Body of pancreas (tissue), 4 donors: ENCODE measurements around the gene COX6B2. TPM values are rescaled to one million over a fixed set of nuclear protein-coding genes. Genes with fewer than 3 reads are reported as not detected.

Experiments used
- ATAC-seq: fragments of 150-250 bp; one replicate; pipeline ENCODE4 v1.9.1; 2016
- DNase-seq, 4 donors: peaks; one replicate each; pipeline ENCODE4 v3.0.0-alpha.2; 2019
- H3K27ac ChIP-seq, 4 donors: fragments of 200-600 bp; sonication (generic); 1 replicate in 3 of 4; 2 replicates in 1 of 4; pipeline versions ENCODE4 v1.5.1 to v1.6.1; 2016 to 2019; ENCODE audit warnings: mild to moderate bottlenecking in 1 of 4, mixed read lengths in 1 of 4, moderate library complexity in 1 of 4
- H3K27me3 ChIP-seq, 2 donors: fragments of 200-600 bp; sonication (generic); one replicate each; pipeline ENCODE4 v1.6.0; 2016; ENCODE audit warnings: mild to moderate bottlenecking in 1 of 2
- H3K36me3 ChIP-seq, 2 donors: fragments of 200-600 bp; sonication (generic); replicated peaks in 1 of 2; 2 replicates each; pipeline ENCODE4 v1.5.1; 2016; ENCODE audit warnings: low read depth in 2 of 2; ENCODE audit not compliant: insufficient read depth in 1 of 2
- H3K4me1 ChIP-seq: fragments of 200-600 bp; sonication (generic); one replicate; pipeline ENCODE4 v1.6.0; 2016
- H3K4me3 ChIP-seq, 2 donors: fragments of 200-600 bp; sonication (generic); 1 replicate in 1 of 2; 2 replicates in 1 of 2; pipeline ENCODE4 v1.5.1; 2016 to 2019
- H3K9me3 ChIP-seq, 3 donors: fragments of 200-600 bp; sonication (generic); 1 replicate in 2 of 3; 2 replicates in 1 of 3; pipeline ENCODE4 v1.5.1; 2016
- CTCF ChIP-seq, 7 experiments: fragments of 450-650 bp in 4 of 7; fragments of 200-600 bp in 3 of 7; sonication (generic) in 3 of 7; IDR thresholded peaks; one replicate each; pipeline ENCODE4 v1.5.1; 2016 to 2019; ENCODE audit warnings: antibody characterized with exemption in 7 of 7
- POLR2A ChIP-seq, 3 donors: fragments of 450-650 bp; IDR thresholded peaks; one replicate each; pipeline ENCODE4 v1.6.1; 2016; ENCODE audit warnings: antibody characterized with exemption in 3 of 3, mild to moderate bottlenecking in 2 of 3
- WGBS, 2 donors: methylation state at CpG; one replicate each; pipeline ENCODE4 v1.1.5; 2017; 5-methylcytosine and 5-hydroxymethylcytosine counted together
- intact Hi-C: fragments of 100-400 bp; cut with DNase I; formaldehyde crosslinking; loops from one replicate; pipeline ENCODE4 v1.15.1; 2023
- total RNA-seq, 2 donors: library from RNA; depleted of rRNA; stranded (reverse); fragments of >200 nt; gene quantifications; one replicate each; pipeline ENCODE4 v1.1.0, GENCODE V29; 2016

Gene COX6B2
- total RNA-seq, 2 donors from 2014 or later, result 1.6 TPM; not detected in 1

- no peaks in the 10 kb centered on the region for H3K9me3 ChIP-seq
- H3K27ac ChIP-seq, result no peak overlapping the region
- no peaks in the 10 kb centered on the region for H3K36me3 ChIP-seq
- H3K4me3 ChIP-seq, result peak overlapping the region in 1 of 2 donors; percentile 5
- TF ChIP-seq CTCF (IDR thresholded peaks at IDR 0.05) (no peak), POLR2A (IDR thresholded peaks at IDR 0.05) (no peak)
- H3K4me1 ChIP-seq, result peaks cover 20% of the 10 kb centered on the region
- peaks cover 0 to 20% of the 10 kb centered on the region in 2 donors for H3K27me3 ChIP-seq
- intact Hi-C loops, result no loop called here
- 2 to 3% methylated on average over 16 to 52 of the region's 72 CpGs for WGBS, 2 donors
- ATAC-seq (peak; percentile 83), DNase-seq (peak; percentile 67 to 75 (median 70))
Observed at GRCh38 chr19:55353803-55354697, 469 bp downstream of the COX6B2 start.

- ATAC-seq, result no peak
- Histone ChIP-seq H3K27me3 (peaks cover 0 to 20% of the 10 kb centered on the region in 2 donors), H3K9me3 (no peaks in the 10 kb centered on the region), H3K4me3 (peak overlapping the region in 1 of 2 donors; percentile 5), H3K4me1 (peaks cover 20% of the 10 kb centered on the region), H3K27ac (no peak overlapping the region), H3K36me3 (no peaks in the 10 kb centered on the region)
- TF ChIP-seq POLR2A (IDR thresholded peaks at IDR 0.05) (no peak), CTCF (IDR thresholded peaks at IDR 0.05) (no peak)
- WGBS, 2 donors, result 1 to 8% methylated on average over 15 to 24 of the region's 24 CpGs
- DNase-seq, result no peak
- intact Hi-C loops, result no loop called here
Observed at GRCh38 chr19:55353356-55353802, 1.1 kb downstream of the COX6B2 start.

- no peak for ATAC-seq
Observed at GRCh38 chr19:55352549-55353145, 1.9 kb downstream of the COX6B2 start.

GRCh38 chr19:55352040-55352439 is 2.5 kb downstream of the COX6B2 start:
- peaks cover 0 to 20% of the 10 kb centered on the region in 2 donors for H3K27me3 ChIP-seq
- no peak overlapping the region for H3K27ac ChIP-seq
- no peak overlapping the region for H3K4me3 ChIP-seq
- H3K9me3 ChIP-seq, result no peaks in the 10 kb centered on the region
- no peak for TF ChIP-seq POLR2A (IDR thresholded peaks at IDR 0.05)
- TF ChIP-seq CTCF (IDR thresholded peaks at IDR 0.05), result no peak
- 58 to 63% methylated on average over 6 of the region's 6 CpGs for WGBS, 2 donors
- intact Hi-C loops, result no loop called here
- H3K36me3 ChIP-seq, result peaks cover 0 to 1% of the 10 kb centered on the region in 2 donors
- H3K4me1 ChIP-seq, result peaks cover 20% of the 10 kb centered on the region
- no peak for DNase-seq
- ATAC-seq, result no peak

More at GRCh38 chr19:55352549-55353145, 1.9 kb downstream of the COX6B2 start:
- no peak for DNase-seq
- no peak overlapping the region for H3K4me3 ChIP-seq
- 47 to 65% methylated on average over 16 to 25 of the region's 25 CpGs for WGBS, 2 donors
- H3K27me3 ChIP-seq, result peaks cover 0 to 20% of the 10 kb centered on the region in 2 donors
- intact Hi-C loops, result no loop called here
- H3K36me3 ChIP-seq, result no peaks in the 10 kb centered on the region
- no peak overlapping the region for H3K27ac ChIP-seq
- peaks cover 20% of the 10 kb centered on the region for H3K4me1 ChIP-seq
- H3K9me3 ChIP-seq, result no peaks in the 10 kb centered on the region
- no peak for TF ChIP-seq CTCF (IDR thresholded peaks at IDR 0.05)
- no peak for TF ChIP-seq POLR2A (IDR thresholded peaks at IDR 0.05)
